Measurements from ENCODE around the gene DMD.
"Not testable (repeated sequence)": the region's sequence is repeated elsewhere in the genome, so short reads cannot be mapped to it uniquely, and the experiment has no call there.

The DMD gene

GRCh38 chrX:31378973-31379372 lies 1832.4 kb downstream of the DMD start:
- DNase-seq, result not testable (repeated sequence)

DNA sequence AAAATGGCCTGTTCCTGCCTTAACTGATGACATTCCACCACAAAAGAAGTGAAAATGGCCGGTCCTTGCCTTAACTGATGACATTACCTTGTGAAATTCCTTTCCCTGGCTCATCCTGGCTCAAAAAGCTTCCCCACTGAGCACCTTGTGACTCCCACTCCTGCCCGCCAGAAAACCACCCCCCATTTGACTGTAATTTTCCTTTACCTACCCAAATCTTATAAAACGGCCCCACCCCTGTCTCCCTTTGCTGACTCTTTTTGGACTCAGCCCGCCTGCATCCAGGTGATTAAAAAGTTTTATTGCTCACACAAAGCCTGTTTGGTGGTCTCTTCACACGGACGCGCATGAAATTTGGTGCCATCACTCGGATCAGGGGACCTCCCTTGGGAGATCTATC lies 1833.5 kb downstream of the DMD start:
- DNase-seq, result not testable (repeated sequence)

DNA sequence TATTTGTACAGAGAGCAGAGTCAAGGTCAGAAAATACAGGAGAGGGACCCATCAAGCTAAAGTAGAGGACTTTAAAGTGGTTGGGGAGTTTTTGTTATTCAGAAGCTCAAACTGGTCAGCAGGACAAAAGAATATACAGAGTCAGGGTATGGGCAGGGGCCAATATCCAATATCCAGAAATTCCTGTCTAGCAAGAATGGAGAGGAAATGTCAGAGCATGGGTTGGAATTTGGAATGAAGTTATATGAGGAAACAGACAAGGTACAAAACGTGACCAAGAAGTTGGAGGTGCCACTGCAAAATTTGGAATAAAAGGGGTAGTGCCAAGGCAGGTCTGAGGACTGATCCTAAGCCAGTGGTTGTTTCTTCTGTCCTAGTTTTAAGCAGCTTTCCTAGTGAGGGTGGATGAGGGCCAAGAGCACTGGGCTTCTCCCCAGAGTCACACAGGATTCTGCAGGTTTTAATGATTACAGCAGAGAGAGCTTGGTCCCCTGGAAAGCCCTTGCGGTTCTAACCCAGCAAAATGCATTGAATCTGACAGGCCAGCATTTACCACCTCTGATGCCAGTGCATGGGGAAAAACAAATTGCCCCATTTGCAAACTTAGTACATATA lies 1834.8 kb downstream of the DMD start:
- DNase-seq, result no peak

DNA sequence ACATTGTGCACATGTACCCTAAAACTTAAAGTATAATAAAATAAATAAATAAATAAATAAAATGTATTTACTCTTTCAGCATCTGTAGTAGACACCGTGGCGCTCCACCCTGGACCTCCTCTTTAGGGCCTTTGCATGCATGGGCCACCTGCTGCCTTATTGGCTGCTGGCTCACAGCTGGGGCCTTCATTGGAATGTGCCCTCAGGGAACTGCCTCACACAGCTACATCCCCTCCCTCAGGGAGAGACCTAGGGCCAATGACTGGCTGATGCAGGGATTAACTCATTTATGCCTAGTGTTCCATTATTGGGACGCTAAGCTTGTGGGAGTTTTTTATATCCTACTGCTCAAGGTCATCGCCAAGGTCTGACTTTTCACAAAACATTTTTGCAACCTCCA lies 1836.6 kb downstream of the DMD start:
- DNase-seq, result no peak

GRCh38 chrX:31371956-31372355 lies 1839.4 kb downstream of the DMD start:
- no peak for DNase-seq

- DNase-seq, result no peak
Observed at GRCh38 chrX:31367816-31368215, 1843.5 kb downstream of the DMD start.

GRCh38 chrX:31366041-31366440 lies 1845.3 kb downstream of the DMD start:
- DNase-seq, result no peak

DNA sequence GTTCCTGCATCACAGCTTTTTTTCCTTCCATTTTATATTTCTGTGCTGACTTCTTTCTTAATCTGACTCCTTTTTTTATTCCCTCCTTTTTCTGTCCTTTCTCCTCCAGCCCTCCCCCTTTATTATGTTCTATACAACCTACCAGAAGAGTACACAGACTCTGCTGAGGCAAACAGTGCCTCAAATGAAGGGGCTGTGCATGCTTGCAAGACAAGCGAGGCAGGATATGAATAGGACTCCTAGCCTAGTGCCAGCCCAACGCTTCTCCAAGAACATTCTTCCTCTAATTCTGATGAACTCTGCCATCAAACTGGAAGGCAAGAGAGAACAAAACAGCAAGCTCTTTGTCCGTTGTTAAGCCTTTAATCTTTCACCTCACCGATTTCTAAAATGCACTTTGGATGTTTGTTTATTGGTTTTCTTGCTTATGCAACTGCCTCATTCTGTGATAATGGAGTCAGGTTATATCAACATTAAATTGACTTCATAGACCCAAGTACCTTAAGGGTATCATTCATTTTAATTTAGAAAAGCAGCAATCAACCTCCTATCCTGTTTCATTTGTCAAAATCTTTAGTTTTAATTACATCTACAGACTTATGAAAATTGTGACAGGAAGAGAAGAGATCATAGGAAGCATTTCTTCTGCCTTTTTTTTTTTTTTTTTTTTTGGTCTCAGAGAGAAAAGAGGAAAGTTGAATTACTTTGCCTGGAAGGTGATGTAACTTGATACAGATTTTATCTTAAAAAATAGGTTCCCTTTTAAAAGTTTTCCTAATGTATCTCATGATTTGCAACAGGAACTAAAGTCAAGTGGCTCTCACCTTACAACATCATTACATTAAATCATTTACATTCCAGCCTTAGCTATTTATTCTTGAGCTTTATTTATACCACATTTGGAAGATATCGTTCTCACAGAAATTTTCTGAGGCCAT lies 1854.8 kb downstream of the DMD start:
- DNase-seq, result no peak

DNA sequence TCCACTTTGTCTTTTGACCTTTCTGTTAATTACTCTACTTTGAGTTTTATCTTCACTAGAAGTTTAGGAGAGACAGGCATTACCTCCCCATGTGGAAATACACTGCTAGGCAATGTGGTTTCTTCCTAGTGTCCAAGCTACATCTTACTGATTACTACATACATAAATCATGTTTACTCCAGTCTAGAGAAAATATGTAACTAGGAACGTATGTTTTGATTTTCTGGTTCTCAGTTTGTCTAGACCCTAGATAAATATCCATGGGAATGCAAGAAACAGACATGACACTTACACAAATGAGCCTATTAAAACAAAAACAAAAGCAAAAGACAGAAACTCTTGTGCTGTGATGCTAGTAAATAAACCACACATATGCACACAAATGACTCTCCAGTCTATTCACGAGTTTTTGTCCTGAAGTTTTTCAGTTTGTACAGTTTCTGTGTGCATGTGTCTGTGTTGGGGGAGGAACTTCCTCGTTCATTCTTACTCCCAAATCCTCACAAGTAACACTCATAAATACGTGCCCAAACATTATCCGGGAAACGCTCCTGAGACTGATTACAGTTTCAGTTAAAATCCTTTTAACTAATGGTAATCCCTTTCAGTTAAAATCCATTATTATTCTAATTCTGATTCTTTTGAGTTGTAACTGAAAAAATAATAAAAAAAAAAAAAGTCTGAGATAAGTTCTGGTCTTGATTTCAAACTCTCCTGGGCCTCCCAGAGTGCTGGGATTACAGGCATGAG lies 1856.0 kb downstream of the DMD start:
- no peak for DNase-seq

- DNase-seq, result no peak
Observed at GRCh38 chrX:31353095-31353494, 1858.3 kb downstream of the DMD start.

DNA sequence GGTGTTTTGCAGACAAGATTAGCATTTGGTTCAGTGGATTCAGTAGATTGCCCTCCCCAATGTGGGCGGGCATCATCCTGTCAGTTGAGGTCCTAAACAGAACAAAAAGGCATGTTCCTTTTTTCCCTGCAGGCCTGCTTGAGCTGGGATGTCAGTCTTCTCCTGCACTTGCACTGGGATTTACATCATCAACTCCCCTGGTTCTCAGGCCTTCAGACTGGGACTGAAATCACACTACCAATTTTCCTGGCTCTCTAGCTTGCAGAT lies 1860.6 kb downstream of the DMD start:
- no peak for DNase-seq

GRCh38 chrX:31349515-31349914 lies 1861.8 kb downstream of the DMD start:
- no peak for DNase-seq

GRCh38 chrX:31340587-31340986 lies 1870.8 kb downstream of the DMD start:
- no peak for DNase-seq

DNA sequence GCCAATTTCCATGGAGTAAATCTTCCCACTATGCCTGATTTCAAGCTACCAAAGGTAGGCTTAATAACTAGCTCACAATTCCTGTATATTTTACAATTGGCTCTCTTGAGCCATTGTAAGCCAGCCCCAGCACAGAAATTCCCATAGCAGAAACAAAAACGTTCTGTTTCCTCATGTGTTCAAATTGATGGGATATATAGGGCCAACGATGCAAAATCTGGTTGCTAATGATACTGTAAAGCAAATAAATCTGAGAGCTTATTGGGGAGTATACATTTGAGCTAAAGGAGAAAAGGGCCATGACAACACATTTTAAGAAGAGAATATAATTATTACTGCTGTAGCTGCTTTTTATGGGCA lies 1872.4 kb downstream of the DMD start:
- no peak for DNase-seq

DNA sequence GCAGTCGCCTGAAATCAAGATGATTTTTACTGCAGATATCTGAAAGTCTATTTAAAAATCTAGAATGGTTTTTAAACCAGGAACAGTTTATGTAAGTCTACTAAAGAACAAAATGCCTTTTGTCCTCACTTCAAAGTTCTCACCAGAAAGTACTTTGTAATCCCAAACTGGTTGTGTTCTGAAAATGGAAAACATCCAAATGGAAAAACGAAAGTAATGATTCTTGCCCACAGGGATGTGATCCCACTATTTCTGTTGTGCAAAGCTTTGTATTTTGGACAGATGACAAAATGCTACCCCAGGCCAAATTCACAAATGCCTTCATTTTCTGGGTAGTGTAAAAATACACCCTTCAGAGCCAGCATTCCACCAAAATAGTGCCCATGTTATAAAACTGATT lies 1874.0 kb downstream of the DMD start:
- no peak for DNase-seq

DNA sequence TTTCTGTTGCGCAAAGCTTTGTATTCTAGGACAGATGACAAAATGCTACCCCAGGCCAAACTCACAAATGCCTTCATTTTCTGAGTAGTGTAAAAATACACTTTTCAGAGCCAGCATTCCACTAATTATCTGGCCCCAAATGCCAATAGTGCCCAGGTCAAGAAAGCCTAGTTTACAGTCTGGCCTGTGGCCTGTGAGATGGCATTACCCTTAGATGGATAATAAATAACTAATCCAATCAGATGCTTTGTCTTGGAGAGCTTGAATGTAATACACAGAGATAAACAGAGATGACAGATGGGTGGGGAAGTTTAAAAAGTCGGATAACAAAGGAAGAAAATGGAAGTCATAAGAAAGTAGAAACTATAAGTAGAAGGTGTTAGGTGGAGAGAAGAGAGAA lies 1874.9 kb downstream of the DMD start:
- DNase-seq, result no peak

GRCh38 chrX:31334997-31335396 lies 1876.4 kb downstream of the DMD start:
- DNase-seq, result no peak

GRCh38 chrX:31333165-31333831 lies 1878.1 kb downstream of the DMD start:
- DNase-seq, result no peak

DNA sequence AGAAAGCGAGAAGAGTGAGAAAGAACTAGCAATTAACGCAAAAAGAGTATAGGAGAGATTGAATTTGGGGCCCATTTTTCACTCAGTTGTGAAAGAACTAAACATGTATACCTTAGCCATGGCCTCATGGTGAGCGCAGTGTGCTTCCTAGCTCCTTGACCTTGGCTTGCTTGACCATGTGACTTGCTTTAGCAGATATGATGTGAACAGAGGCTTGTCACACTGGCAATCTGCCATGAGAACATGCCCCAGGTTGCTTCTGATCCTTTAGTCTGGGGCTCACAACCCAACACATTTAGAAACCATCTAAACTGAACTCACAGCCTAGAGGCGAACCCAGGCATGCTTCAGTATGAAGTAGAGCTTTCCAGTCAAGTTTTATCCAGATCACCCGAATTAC lies 1879.4 kb downstream of the DMD start:
- DNase-seq, result no peak

- DNase-seq, result no peak
Observed at GRCh38 chrX:31331015-31331414, 1880.3 kb downstream of the DMD start.

GRCh38 chrX:31329298-31329697 lies 1882.1 kb downstream of the DMD start:
- no peak for DNase-seq

GRCh38 chrX:31323658-31324057 lies 1887.7 kb downstream of the DMD start:
- no peak for DNase-seq

DNA sequence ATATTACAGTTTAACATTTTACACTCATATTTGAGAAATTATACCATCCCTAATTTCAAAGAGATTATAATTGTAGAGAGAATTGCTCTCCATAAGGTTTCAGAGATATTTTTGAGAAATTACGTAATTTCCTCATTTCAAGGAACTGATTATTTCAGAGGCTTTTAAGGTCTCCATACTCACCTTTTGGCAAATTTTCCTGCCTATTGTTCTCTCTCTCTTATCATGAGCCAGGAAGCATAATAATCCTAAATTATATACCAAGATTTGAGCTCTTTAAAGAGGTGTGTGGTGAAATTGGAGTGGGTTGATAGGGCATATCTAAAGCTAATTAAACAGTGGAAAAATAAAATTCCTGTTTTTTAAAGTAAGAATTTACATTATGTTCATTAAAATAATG lies 1890.6 kb downstream of the DMD start:
- DNase-seq, result no peak

DNA sequence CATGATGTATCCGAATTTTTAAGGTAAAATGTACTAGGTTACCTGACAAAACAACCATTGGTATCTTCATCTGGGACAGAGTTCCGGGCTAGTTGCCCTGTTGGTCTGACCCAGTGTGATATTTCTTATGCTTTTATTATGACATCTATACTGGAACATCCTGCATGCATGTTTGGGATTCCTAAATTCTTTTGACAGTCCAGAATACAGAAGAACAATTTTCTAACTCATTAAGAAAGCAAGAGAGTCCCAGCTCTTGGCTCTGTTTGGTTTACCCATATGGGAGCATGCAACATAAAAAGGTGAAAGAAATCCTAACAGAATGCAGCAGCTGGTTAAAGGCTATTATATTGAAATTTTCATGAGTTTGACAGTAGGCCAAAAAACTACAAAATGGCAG lies 1891.8 kb downstream of the DMD start:
- no peak for DNase-seq
